Keratinocyte (primary cell): Measurements from ENCODE around the gene PAPOLB. TPM values are rescaled to one million over a fixed set of nuclear protein-coding genes. Genes with fewer than 3 reads are reported as not detected.

Experiments used
- DNase-seq: peaks from one replicate; pipeline ENCODE4 v3.0.0-alpha.2; 2011; ENCODE audit warnings: low read depth, missing footprints, low spot score
- FAIRE-seq: peaks from 2 replicates; lab custom pipeline; 2011; peaks lifted over from hg19 to GRCh38; lab: Jason Lieb, UNC
- H2AFZ ChIP-seq: 2 replicates; pipeline ENCODE4 v1.6.0; 2012; ENCODE audit warnings: low read length, control low read depth, inconsistent platforms; ENCODE audit not compliant: control insufficient read depth
- H3K27ac ChIP-seq: 2 replicates; pipeline ENCODE4 v1.5.1; 2011; ENCODE audit warnings: low read length; ENCODE audit not compliant: control insufficient read depth, insufficient read depth
- H3K27me3 ChIP-seq: 3 replicates; pipeline ENCODE4 v1.6.0; 2011; ENCODE audit warnings: low read length; ENCODE audit not compliant: control insufficient read depth, insufficient read depth; ENCODE audit errors: extremely low read depth
- H3K36me3 ChIP-seq, 2 experiments: 2 replicates in 1 of 2; 3 replicates in 1 of 2; pipeline ENCODE4 v1.5.1; 2011; ENCODE audit warnings: low read length in 2 of 2, mild to moderate bottlenecking in 1 of 2; ENCODE audit not compliant: control insufficient read depth in 2 of 2, insufficient read depth in 2 of 2; ENCODE audit errors: extremely low read depth in 1 of 2
- H3K4me1 ChIP-seq: 3 replicates; pipeline ENCODE4 v1.5.1; 2011; ENCODE audit warnings: low read length; ENCODE audit not compliant: control insufficient read depth, insufficient read depth; ENCODE audit errors: extremely low read depth
- H3K4me2 ChIP-seq: 3 replicates; pipeline ENCODE4 v1.6.0; 2011; ENCODE audit warnings: low read depth, low read length; ENCODE audit not compliant: control insufficient read depth, insufficient read depth; ENCODE audit errors: extremely low read depth
- H3K4me3 ChIP-seq, 3 experiments: fragments of 200-600 bp in 1 of 3; sonication (generic) in 1 of 3; 2 replicates in 2 of 3; 3 replicates in 1 of 3; pipeline ENCODE4 v1.5.1; 2011 to 2016; ENCODE audit warnings: low read length in 3 of 3, mild to moderate bottlenecking in 3 of 3, control low read depth in 2 of 3, inconsistent platforms in 1 of 3, low read depth in 1 of 3, mixed read lengths in 1 of 3, mixed run types in 1 of 3, moderate library complexity in 1 of 3; ENCODE audit not compliant: control insufficient read depth in 2 of 3, insufficient read depth in 2 of 3; ENCODE audit errors: extremely low read depth in 1 of 3
- H3K79me2 ChIP-seq: 2 replicates; pipeline ENCODE4 v1.6.0; 2012; ENCODE audit warnings: low read length; ENCODE audit not compliant: control insufficient read depth, insufficient read depth
- H3K9ac ChIP-seq: 3 replicates; pipeline ENCODE4 v1.6.0; 2011; ENCODE audit warnings: low read length; ENCODE audit not compliant: control insufficient read depth, insufficient read depth; ENCODE audit errors: extremely low read depth
- H3K9me1 ChIP-seq: 3 replicates; pipeline ENCODE4 v1.6.0; 2011; ENCODE audit warnings: low read length; ENCODE audit not compliant: control insufficient read depth, insufficient read depth; ENCODE audit errors: extremely low read depth
- H3K9me3 ChIP-seq: 2 replicates; pipeline ENCODE4 v1.5.1; 2012; ENCODE audit warnings: low read depth, low read length; ENCODE audit not compliant: control insufficient read depth
- H4K20me1 ChIP-seq: 3 replicates; pipeline ENCODE4 v1.6.0; 2011; ENCODE audit warnings: low read length; ENCODE audit not compliant: control insufficient read depth, insufficient read depth; ENCODE audit errors: extremely low read depth
- EZH2 ChIP-seq: IDR thresholded peaks from one replicate; pipeline ENCODE4 v1.6.1; 2012; ENCODE audit warnings: inconsistent platforms, mild to moderate bottlenecking, low read length, moderate library complexity
- dilution Hi-C: fragments of 300-500 bp; cut with MboI; formaldehyde crosslinking; loops from one replicate; pipeline ENCODE4 v1.7.0; 2020; ENCODE audit warnings: low sequenced_read_pairs; ENCODE audit not compliant: extremely low pct_ligation_motif_present
- polyA plus RNA-seq, 5 experiments: library from polyadenylated mRNA; depleted of rRNA in 3 of 5; stranded (reverse) in 3 of 5; stranded (forward) in 1 of 5; unstranded in 1 of 5; fragments of >200 nt; gene quantifications; 1 replicate in 1 of 5; 2 replicates in 3 of 5; 3 replicates in 1 of 5; pipeline versions ENCODE4 v1.2.1 to v1.2.3, GENCODE V29; 2011 to 2012; ENCODE audit warnings: missing spikeins in 2 of 5, low read depth in 1 of 5, low replicate concordance in 1 of 5
- small RNA-seq, 3 experiments: library from RNA; depleted of rRNA; stranded (forward); fragments of <200 nt; gene quantifications; one replicate each; pipeline ENCODE3, GENCODE V24; 2012; ENCODE audit warnings: low read depth in 3 of 3, low replicate concordance in 1 of 3; ENCODE audit not compliant: insufficient read length in 3 of 3
- TF ChIP-seq, protein P1 (sequence below), 3 experiments: IDR thresholded peaks in 1 of 3; conservative IDR thresholded peaks in 1 of 3; optimal IDR thresholded peaks in 1 of 3; 2 replicates in 2 of 3; 3 replicates in 1 of 3; pipeline versions ENCODE3 to v1.5.1; 2011; ENCODE audit warnings: low read length in 3 of 3, mild to moderate bottlenecking in 3 of 3, moderate library complexity in 2 of 3, control low read depth in 1 of 3, inconsistent platforms in 1 of 3; ENCODE audit not compliant: insufficient read depth in 2 of 3; ENCODE audit errors: extremely low read depth in 1 of 3

PAPOLB gene
- polyA plus RNA-seq, 1 donor (not counting 4 experiments of a cell fraction or from before 2014, with no cell fraction given): not detected

DNA sequence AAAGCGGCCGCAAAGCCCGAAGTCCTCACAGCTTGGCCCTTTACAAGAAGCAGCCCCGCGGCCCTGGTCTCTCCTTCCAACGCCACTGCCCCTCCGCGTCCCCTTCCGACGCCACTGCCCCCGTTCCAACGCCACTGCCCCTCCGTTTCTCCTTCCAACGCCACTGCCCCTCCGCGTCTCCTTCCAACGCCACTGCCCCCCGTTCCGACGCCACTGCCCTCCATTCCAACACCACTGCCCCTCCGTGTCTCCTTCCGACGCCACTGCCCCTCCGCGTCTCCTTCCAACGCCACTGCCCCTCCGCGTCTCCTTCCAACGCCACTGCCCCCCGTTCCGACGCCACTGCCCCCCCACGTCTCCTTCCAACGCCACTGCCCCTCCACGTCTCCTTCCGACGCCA is 53.3 kb downstream of the PAPOLB start:
- H3K9ac ChIP-seq: no peak overlapping the region
- H3K79me2 ChIP-seq: no peaks in the 10 kb centered on the region
- no peaks in the 10 kb centered on the region for H3K4me1 ChIP-seq
- H3K9me3 ChIP-seq: no peaks in the 10 kb centered on the region
- peaks cover 30% of the 10 kb centered on the region for H3K27me3 ChIP-seq
- no peak overlapping the region for H3K27ac ChIP-seq
- H3K4me3 ChIP-seq: no peak overlapping the region
- H2AFZ ChIP-seq: no peak overlapping the region
- H3K36me3 ChIP-seq: no peaks in the 10 kb centered on the region
- H3K4me2 ChIP-seq: no peak overlapping the region
- dilution Hi-C loops: no loop called here
- FAIRE-seq (no peak), DNase-seq (no peak)
- no peaks in the 10 kb centered on the region for H4K20me1 ChIP-seq
- no peak for TF ChIP-seq EZH2
- H3K9me1 ChIP-seq: no peaks in the 10 kb centered on the region

DNA sequence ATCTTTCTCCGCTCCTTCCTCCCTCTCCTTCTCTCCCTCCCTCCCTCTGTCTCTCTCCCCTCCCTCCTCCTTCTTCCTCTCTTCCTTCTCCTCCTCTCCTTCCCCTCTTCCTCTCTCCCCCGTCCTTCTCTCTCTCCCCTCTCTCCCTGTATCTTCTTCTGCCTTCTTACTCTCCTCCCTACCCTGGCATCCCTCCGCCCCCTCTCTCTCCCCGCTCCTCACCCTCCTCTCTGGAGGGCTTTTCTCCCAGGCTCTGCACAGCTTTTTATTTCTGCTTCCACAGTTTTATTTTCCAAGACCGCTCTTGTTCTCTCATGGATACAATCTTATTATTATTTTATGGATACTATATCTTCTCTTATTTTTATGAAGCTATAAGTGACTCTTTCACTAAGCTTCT is 53.8 kb downstream of the PAPOLB start:
- Histone ChIP-seq H3K36me3 (no peaks in the 10 kb centered on the region), H3K27ac (no peak overlapping the region), H3K9me3 (no peaks in the 10 kb centered on the region), H4K20me1 (no peaks in the 10 kb centered on the region), H3K4me3 (no peak overlapping the region), H3K9ac (no peak overlapping the region), H3K4me2 (no peak overlapping the region), H3K9me1 (no peaks in the 10 kb centered on the region), H2AFZ (no peak overlapping the region), H3K79me2 (no peaks in the 10 kb centered on the region), H3K4me1 (no peaks in the 10 kb centered on the region), H3K27me3 (peaks cover 30% of the 10 kb centered on the region)
- dilution Hi-C loops: no loop called here
- TF ChIP-seq EZH2: no peak
- TF ChIP-seq, protein P1, sequence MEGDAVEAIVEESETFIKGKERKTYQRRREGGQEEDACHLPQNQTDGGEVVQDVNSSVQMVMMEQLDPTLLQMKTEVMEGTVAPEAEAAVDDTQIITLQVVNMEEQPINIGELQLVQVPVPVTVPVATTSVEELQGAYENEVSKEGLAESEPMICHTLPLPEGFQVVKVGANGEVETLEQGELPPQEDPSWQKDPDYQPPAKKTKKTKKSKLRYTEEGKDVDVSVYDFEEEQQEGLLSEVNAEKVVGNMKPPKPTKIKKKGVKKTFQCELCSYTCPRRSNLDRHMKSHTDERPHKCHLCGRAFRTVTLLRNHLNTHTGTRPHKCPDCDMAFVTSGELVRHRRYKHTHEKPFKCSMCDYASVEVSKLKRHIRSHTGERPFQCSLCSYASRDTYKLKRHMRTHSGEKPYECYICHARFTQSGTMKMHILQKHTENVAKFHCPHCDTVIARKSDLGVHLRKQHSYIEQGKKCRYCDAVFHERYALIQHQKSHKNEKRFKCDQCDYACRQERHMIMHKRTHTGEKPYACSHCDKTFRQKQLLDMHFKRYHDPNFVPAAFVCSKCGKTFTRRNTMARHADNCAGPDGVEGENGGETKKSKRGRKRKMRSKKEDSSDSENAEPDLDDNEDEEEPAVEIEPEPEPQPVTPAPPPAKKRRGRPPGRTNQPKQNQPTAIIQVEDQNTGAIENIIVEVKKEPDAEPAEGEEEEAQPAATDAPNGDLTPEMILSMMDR (optimal IDR thresholded peaks at IDR 0.05 in 1 of 3, IDR thresholded peaks at IDR 0.05 in 1 of 3, conservative IDR thresholded peaks at IDR 0.05 in 1 of 3; ENCODE audit: extremely low read depth in 1 of 3, insufficient read depth in 2 of 3, low read length in 3 of 3): no peak
- FAIRE-seq: no peak
- DNase-seq: no peak

Small RNAs within 50 kb of the gene (small RNA-seq; reads per million reads assigned to genes)
- gene RF00019: 0 reads per million in 3 experiments

Other genes with a start within 250 kb of the PAPOLB start
- gene FOXK1, start 179.7 kb downstream of the PAPOLB start, polyA plus RNA-seq: 4.0 to 9.6 TPM (median 4.4 TPM) in 3 replicates
- gene AP5Z1, start 86.4 kb downstream of the PAPOLB start, polyA plus RNA-seq: 11.9 to 31.6 TPM (median 12.6 TPM) in 3 replicates
- gene RADIL, start 21.7 kb upstream of the PAPOLB start, polyA plus RNA-seq: 0.09 TPM in 1 of 3 replicates, not detected in the others
- not detected in 3 replicates for gene MMD2, start 97.2 kb upstream of the PAPOLB start, polyA plus RNA-seq
- gene RBAK, start 183.8 kb upstream of the PAPOLB start, polyA plus RNA-seq: 2.9 to 6.7 TPM (median 4.2 TPM) in 3 replicates